ENCODE data around the gene GAK. TPM values are rescaled to one million over a fixed set of nuclear protein-coding genes. Genes with fewer than 3 reads are reported as not detected.

The GAK gene
- total and polyA plus RNA-seq, 7 donors: 20.9 to 55.8 (median 36.4) TPM

DNA sequence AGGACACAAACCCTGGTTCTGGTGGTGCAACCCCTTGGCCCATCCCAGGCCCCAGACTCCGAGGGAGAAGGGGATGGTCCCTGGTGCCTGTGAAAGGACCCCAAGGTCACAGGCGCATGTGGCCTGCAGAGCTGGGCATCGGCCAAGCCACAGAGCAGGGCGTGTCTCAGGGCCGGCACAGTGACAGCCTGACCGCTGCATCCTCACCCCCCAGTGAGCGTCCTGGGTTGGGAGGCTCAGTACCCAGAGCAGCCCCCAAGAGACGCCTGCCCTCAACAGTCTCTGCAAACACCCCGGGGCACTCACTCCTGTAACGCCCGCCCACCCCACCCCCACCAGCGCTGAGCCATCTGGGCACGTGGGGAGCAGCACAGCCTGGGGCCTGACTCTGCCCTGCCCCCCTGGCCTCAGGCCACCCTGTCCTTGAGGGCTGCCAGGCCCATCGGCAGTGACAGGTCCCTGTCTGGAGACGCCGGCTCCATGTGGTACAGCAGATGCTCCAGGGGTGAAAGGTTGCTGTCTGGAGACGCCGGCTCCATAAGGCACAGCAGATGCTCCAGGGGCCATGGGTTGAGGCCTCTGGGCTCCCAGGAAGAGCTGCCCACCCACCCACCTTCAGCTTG, 81.7 kb downstream of the GAK start:
- TF ChIP-seq CTCF (IDR thresholded peaks at IDR 0.05): no peak
- H3K9me3 ChIP-seq: no peaks in the 10 kb centered on the region
- H3K27ac ChIP-seq: no peak overlapping the region
- peaks cover 0 to 41% of the 10 kb centered on the region in 2 donors for H3K36me3 ChIP-seq (ENCODE audit: insufficient read depth in 1 of 2, low read depth in 1 of 2)
- H3K4me3 ChIP-seq: no peak overlapping the region
- intact Hi-C loops (cut with DNase I): no loop called here
- DNase-seq (peak; percentile 14 to 26), ATAC-seq (no peak)
- no peaks in the 10 kb centered on the region for H3K27me3 ChIP-seq (ENCODE audit: insufficient read depth in 3 of 3, low read length in 2 of 3)
- H3K4me1 ChIP-seq: no peaks in the 10 kb centered on the region
- 83 to 91% (median 86%) methylated on average over 18 of the region's 18 CpGs for WGBS, 3 donors

DNA sequence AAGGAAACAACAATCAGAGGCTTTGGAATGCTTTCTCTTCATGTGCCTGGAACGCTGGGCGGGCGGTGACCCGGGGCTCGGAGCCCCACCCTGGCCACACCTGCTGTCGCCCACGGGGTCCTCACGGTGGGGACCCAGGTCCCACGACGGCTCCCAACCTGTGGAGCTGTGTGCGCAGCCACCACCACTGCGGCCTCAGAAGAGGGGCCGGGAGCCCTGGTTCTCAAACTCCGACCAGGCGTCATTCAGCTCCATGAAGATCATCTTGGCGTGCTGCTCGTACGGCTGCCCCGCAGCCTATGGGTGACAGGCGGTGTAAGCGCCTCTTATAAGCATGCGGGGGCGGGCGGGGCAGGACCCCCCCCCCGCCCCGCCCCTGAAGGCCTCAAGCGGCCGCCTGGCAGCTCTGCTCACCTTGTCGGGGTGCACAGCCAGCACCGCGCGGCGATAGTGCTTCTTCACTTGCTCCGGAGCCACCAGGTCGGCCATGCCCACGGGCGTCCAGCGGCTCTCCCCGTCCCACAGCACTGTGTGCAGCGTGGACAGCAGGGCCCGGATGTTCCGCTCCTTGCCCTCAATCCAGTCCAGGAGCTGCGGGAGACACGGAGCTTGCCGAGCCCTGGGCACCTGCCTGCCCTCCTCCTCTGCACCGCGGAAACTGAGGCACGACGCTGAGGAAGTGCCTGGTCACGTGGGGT, 82.5 kb downstream of the GAK start:
- DNase-seq: peak; percentile 10 to 43

DNA sequence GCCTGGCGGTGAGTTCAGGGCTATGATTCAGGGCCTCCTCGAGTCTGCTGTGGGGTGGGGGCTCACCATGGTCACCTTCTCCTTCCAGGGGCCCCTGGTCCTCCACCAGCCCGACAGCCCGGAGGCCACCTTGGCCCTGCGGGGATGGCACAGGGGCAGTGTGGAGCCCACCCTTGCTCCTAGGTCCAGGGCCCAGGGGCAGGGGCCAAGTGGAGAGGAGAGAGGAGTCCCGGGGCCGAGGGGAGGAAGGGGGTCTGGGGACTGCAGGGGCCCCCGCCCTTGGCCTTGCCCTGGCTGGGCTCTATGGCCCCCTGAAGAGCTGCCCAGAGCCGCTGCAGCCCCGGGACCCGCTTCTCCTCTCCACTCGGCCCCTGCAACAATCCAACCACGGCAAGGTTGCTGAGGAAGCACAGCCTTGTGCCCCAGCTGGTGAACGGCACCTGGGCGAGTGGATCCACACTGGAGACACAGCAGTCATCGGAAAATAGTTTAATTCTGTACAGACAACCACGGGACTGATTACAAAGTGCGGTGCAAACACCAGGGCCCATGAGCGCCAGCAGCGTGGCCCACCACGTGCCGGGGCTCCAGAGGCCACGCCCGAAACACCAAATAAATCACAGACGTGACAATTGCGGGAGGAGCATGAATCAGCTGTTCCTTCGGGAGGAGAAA, 83.2 kb downstream of the GAK start:
- H3K4me3 ChIP-seq: no peak overlapping the region
- ATAC-seq: no peak
- DNase-seq: peak; percentile 8 to 37
- intact Hi-C loops (cut with DNase I): no loop called here
- H3K9me3 ChIP-seq: no peaks in the 10 kb centered on the region
- H3K36me3 ChIP-seq (ENCODE audit: insufficient read depth in 1 of 2, low read depth in 1 of 2): peaks cover 0 to 37% of the 10 kb centered on the region in 2 donors
- TF ChIP-seq CTCF (IDR thresholded peaks at IDR 0.05): no peak
- WGBS, 3 donors: 85 to 87% (median 85%) methylated on average over 26 to 27 of the region's 27 CpGs
- no peaks in the 10 kb centered on the region for H3K27me3 ChIP-seq (ENCODE audit: insufficient read depth in 3 of 3, low read length in 2 of 3)
- no peak overlapping the region for H3K27ac ChIP-seq
- H3K4me1 ChIP-seq: no peaks in the 10 kb centered on the region

More for the DNA sequence above, 82.5 kb downstream of the GAK start:
- Histone ChIP-seq H3K27ac (no peak overlapping the region), H3K27me3 (ENCODE audit: insufficient read depth in 3 of 3, low read length in 2 of 3) (no peaks in the 10 kb centered on the region), H3K9me3 (no peaks in the 10 kb centered on the region), H3K4me3 (no peak overlapping the region), H3K36me3 (ENCODE audit: insufficient read depth in 1 of 2, low read depth in 1 of 2) (peaks cover 0 to 41% of the 10 kb centered on the region in 2 donors), H3K4me1 (no peaks in the 10 kb centered on the region)
- 92 to 95% (median 94%) methylated on average over 46 to 50 of the region's 50 CpGs for WGBS, 3 donors
- no peak for ATAC-seq
- TF ChIP-seq CTCF (IDR thresholded peaks at IDR 0.05): no peak
- intact Hi-C loops (cut with DNase I): no loop called here

- Histone ChIP-seq H3K9me3 (no peaks in the 10 kb centered on the region), H3K36me3 (ENCODE audit: insufficient read depth in 1 of 2, low read depth in 1 of 2) (peaks cover 0 to 37% of the 10 kb centered on the region in 2 donors), H3K4me1 (no peaks in the 10 kb centered on the region), H3K4me3 (no peak overlapping the region), H3K27me3 (ENCODE audit: insufficient read depth in 3 of 3, low read length in 2 of 3) (no peaks in the 10 kb centered on the region), H3K27ac (no peak overlapping the region)
- ATAC-seq (peak in 1 of 4 donors; percentile 13), DNase-seq (peak; percentile 13 to 37)
- WGBS, 3 donors: 87 to 91% (median 88%) methylated on average over 16 of the region's 16 CpGs
- TF ChIP-seq CTCF (IDR thresholded peaks at IDR 0.05): no peak
- intact Hi-C loops (cut with DNase I): no loop called here
Observed at GRCh38 chr4:848307-848691, 83.8 kb downstream of the GAK start.
